NCI-H345 (cell line): ENCODE data around the gene IGSF21.

Experiments
- DNase-seq: peaks from one replicate; lab custom pipeline; 2025; lab: John Stamatoyannopoulos, UW

IGSF21 gene

DNA sequence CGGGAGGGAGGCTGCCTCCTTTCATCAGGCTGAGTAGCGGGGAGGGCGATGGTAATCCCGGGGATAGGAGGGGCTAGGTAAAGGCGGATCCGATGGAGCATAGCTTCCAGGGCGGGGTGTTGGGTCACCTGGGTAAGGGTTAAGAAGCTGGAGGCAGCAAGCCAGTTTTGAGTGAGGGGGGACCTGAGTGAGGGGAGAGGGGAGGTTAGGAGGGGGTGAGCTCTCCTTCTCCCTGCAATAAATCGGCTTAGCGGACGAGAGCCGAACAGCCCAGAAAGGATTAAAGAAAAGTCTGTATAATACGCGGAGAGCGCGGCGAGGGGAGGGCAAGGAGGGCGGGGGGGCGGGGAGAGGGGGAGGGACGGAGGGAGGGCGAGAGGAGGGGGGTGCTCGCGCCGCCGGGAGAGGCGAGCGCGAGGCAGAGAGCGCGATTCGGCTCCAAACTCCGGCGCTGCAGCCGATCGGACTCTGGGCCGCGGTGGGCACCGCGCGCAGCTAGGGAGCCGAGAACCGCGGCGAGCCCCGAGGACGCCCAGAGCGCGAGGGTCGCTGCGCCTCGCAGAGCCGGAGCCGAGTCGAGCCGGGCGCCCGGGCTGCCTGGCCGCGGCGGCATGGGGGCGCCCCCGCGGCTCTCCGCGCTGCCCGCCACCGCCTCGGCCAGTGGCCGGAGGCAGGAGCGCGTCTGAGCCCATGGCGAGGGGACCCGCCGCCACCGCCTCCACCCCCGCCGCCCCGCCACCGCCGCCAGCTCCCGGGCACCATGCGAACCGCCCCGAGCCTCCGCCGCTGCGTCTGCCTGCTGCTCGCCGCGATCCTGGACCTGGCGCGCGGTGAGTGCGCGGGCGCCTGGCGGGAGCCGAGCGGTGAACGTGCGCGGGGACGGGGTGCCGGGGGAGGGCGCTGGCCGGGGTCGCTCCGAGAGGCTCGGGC is at the start of gene IGSF21:
IGSF21 (plus strand) TSS at position 430 of the 930 bp plus-strand sequence; CDS start at position 761, 331 bp downstream.
- DNase-seq = peak; percentile 66

DNA sequence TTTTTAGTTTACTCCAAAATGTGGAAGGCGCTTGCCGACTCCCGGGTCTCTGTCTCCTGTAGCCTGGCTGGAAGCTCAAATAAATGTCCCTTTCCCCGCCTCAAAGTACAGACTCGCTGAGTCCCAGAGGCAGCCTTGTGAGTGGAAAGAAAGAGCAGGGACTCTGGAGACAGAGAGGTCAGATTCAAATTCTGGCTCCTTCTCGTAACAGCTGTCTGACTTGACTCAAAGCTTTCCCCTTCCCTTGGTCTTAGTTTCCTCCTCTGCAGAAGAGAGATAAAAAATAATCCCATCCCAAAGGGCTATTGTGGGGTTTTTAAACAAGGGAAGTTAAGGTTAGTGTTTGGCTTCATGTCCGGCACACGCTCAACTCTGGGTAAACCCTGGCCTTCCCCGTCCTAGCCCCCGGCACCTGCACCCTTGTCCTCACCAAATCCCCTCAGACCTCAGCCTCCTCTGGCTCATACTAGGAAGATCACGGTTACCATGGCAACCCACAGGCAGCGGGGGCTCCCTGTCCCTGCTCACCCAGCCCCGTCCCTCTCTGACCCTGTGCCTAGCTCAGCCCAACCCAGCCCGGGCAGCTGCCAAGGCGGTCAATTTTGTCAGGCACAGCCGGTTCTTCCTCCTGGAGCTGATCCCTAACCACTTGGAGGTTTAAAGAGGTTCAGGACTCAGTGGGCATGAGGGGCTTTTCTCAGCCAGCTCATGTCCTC is 49.2 kb upstream of the IGSF21 start:
- DNase-seq = no peak

DNA sequence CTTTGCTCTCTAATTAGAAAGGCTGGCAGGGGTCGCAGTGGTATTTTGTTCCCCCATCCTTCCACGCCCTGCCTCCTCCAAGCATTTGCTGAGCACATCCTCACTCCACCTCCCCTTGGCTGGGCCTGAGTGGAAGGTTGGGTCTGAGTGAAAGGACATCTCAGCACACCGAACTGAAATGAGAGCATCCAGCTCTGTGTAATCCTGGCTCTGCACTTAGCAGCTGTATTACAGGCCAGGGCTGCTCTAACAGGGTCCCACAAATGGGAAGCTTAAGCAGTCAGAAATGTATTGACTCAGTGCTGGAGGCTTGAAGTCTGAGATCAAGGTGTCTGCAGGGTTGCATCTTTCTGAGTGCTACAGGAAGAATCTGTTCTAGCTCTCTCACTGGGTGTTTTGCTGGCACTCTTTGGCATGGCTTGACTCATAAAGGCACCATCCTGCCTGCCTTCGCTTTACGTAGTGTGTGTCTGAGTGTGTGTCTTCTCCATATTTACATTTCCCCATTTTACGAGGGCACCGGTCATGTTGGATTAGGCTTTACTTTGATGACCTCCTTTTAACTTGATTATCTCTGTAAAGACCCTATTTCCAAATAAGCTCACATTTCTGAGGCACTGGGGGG is 48.5 kb upstream of the IGSF21 start:
- no peak for DNase-seq

DNA sequence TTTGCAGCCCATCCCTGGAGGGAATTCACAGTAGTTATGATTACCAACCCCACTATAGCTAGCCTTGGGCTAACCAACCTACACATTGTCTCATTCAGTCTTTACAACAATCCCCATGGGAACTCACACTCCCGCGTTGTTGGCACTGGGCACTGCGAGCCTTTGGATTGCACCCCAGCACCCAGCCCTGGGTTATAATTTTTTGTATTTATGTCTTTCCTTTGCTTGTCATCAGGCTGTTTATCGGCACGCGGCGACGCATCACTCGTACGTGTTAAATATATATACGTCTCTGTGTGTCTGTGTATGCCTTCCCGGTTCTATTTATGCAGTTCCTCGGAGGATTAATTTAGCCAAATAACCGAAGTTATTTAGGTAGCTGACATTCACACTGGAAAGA is 47.2 kb upstream of the IGSF21 start:
- DNase-seq = no peak

DNA sequence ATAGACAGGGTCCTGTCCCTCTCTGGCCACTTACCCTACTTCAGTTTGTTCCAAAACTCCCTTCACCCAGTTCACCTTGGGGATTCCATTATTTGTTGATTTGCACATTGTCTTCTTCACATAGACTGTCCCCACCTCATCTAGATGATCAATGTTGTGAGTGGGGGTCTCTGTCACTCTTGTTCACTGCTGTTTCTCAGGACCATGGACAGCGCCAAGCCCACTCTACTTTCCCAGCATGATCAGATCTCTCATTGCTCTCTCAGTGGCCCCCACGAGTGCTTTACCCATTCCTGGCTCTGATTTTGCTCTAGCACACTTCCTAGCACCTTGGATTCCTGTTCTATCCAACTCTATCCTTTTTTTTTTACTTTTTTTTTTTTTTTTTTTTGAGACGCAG is 45.4 kb upstream of the IGSF21 start:
- DNase-seq = no peak

DNA sequence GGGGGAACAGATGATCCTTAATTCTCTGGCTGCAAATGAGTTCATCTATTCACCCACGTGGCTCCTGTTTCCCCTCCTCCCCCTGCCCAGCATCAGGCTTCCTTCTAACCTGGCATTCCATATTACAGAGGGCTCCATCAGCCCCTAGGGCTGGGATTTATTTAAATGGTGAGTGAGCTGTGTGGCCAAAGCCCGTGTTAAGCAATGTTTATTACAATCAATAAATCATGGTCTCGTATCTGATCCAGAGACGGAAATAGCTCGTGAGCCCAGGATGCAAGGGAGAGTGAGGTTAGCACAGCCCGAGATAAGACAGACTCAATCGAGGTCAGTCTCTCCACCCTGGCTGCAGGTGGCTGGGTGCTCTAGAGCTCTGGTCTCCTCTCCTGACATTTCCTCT is 43.1 kb upstream of the IGSF21 start:
- no peak for DNase-seq

DNA sequence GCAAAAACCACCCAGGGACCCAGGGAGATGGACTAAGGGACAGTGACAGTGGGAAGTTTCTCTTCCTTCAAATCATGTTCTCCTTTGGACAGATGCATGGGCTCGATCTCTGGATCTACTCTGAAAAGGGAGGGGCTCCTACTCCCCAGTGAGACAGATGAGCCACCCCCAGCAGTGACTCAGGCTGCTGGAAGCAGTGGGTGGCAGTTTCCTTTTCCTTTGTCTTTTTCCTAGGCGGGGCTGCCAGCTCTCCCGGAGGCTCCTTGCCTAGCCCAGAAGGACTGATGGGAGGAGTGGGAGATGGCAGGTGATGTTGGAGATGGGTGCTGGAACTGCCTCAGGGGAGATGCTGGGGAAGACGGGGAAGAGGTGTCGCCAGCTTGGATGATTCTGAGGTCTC is 41.0 kb upstream of the IGSF21 start:
- DNase-seq = no peak

DNA sequence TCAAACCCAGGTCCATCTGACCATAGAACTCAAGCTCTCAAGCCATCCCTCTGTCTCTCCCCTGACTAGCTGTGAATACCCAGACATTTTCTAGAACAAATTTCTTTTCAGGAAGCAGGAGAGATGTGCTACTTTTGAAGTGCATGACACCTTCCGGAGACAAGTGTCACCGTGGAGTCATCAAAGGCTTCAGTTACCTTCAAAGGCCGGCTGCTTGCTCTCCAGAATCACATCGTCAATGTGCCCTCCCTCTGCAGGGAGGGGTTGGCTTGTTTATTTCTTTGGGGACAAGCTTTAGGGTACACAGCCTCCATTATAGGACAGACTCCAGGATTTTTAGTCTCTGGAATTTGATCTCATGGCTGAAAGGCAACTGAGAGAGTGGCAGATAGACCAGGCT is 37.7 kb upstream of the IGSF21 start:
- DNase-seq = no peak

DNA sequence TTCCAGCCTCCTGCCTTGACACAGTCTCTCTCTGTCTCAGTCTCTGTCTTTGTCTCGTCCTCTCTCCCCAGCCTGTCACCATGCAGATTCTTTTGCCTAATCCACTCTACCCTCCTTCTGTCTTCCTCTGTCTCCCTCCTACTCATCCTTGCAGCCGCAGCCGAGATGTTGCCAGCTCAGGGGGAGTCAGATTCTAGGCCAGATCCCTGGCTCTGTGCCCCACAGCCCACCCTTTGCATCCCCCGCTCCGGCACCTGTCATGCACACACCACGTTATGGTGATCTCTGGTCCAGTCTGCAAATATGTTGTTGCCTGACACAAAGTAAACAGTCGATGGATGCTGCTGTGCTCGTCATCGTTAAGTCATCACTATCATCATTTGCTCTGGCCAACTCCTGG is 35.5 kb upstream of the IGSF21 start:
- no peak for DNase-seq

DNA sequence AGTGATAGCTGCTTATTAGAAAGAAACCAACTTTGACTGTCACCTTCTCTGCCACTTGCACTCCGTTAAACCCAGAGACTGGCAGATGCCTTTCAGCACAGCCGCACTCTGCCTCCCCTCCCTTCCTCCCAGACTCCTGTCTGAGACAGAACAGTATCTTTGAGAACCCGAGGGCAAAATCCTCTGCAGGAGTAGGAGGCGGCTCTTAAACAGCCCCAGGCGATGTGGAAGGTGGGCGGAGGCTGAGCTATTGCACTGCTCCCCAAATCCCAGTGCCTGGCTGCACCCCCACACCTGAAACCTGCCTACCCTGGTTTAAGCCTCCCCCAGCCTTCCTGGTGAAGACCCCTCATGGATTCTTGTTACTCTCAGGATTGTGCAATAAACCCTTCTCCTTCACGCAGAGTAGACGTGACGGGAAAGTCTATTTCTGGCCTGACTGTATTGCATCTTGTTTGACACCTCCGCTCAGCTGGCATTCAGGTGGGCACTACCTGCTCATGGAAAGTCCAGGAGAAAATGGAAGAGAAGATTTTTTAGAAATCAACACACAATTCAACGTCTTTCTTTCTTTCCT is 34.4 kb upstream of the IGSF21 start:
- no peak for DNase-seq

DNA sequence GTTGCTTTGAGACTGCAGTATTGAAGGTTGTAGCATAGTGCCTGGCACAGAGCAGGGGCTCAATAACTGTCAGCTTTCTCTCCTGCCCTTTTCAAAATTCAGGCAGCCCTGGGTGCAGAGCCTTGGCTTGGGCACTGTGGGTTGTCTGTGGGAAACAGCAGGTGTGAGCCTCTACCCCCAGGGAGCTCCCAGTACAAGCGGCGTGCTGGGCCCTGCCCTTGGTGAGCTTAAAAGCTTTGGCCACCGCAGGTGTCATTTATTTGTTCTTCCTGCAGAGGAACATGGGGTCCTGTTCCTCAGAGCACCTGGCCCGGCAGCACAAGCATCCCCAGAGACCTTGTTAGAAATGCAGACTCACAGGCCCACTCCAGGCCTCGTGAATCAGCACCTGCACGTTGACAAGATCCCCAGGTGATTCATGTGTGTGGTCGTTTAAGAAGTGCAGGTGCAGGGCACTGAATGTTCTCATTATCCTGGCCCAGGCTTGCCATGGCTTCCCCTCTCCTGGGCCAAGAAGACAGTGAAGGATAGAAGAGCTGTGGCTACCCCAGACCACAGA is 29.9 kb upstream of the IGSF21 start:
- peak; percentile 96 for DNase-seq

DNA sequence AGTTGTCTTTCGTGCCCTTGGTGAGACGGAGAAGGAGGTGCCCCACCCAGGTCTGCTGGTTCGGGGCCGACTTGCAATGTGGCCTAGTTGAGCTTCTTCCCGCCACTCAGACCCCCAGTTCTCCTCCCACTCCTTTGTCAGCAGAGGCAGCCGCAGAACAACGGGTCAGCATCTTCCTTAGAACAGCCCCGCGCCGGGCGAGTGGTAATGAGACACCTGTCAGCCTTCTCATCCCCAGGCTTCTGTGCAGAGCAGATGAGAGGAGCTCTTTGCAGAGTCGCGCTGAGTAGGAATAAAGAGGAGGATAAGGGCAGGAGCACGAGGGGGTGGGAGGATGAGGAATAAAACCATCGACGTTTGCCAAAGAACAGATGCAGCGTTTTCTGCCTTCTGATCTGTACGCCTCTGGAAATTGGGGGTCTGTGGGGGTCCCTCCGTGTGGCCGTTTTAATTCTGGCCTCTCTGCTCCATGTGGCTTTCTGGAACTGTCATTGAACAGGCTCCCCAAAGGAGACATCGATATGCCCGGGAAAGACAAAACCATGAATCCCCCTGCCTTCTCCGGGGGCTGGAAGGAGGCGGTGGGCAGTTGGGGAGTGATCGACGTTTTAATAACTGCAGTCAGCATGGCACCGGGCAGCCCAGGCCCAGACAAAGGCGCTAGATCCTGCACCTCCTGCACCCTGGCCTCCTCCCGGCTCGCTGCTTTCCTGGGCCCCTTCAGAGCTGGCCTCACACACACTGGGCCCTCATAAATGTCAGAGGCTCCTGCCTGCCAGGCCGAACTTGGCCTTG is 27.5 kb upstream of the IGSF21 start:
- peak; percentile 79 for DNase-seq

DNA sequence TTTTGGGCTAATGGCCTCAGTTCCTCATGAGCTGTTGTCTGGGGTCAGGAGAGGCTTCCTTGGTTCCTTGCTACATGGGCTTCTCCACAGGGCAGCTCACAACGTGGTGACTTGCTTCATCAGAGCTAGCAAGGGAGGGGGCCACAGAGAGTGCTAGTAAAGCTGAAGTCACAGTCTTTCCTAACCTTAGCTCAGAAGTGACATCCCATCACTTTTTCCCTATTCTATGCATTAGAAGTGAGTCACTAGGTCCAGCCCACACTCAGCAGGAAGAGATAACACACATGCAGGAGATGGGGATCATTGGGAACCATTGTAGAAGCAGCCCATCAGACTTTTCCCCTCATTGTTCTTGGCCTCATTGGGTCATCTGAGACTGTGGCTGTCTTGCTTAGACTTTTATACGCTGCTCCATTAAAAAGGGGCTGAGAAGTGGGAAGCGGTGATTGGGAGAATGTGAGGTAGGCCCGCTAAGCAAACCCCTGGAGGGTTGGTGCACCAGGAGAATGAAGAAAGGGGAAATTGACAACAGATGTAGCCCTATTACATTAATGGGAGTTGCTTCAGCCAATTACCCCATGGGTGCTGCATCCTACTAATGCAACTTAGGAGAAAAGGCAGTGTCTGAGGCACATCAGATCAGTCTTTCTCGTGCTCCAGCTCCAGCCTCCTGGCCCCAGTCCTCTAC is 22.1 kb upstream of the IGSF21 start:
- no peak for DNase-seq

DNA sequence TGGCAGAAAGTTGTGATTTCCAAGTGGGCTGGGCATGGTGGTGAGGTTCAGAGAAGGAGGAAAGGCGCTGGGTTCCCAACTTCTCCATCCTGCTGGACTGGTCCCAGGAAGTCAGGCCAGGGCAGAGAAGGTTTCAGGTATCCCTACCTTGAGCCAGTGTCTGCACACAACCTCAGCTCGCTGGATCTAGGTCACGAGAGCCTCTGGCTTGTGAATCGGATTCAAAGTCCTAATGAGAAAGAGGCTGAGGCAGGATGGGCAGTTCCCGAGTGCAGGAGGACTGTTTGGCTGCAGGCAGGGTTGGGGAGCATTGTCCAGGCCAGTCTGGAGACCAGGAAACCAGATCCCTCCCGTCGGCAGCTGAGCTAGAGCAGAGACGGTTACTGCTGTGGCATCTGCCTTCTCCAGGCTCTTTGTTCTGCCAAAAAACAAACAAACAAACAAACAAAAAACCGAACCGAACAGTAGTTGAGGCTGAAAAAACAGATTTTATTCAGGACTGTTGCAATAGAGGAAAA is 19.5 kb upstream of the IGSF21 start:
- DNase-seq = no peak

DNA sequence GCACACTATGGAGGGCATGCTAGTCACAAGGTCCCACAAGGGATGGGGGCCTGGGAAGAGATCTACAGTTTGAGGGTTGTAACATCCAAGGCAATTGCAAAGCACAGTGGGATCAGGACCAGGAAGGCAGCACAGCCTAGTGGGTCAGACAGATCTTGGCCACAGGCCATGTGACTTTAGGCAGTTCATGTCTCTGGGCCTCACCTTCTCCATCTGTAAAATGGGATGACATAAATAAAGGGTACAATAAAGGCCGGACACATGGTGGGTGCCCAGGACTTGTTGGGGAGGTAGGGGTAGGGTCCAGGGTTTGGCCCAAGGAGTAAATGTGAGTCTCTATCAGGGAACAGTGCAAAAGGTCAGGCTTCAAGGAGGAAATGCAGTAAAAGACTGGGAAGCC is 18.1 kb upstream of the IGSF21 start:
- no peak for DNase-seq

DNA sequence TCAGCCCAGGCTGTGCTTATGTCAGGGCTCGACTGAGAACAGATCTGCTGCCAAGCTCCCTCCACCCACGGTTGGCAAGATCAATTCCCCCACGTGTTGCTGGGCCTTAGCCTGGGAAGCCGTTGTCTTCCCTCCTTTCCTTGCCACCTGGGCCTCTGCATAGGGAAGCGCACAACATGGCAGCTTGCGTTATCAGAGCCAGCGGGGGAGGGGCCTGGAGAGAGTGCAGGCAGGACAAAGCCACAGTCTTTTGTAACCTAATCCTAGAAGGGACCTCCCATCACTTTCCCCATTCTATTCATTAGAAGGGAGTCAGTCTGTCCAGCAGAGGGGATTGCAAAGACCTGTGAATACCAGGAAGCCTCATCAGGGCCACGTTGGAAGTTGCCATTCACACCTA is 17.0 kb upstream of the IGSF21 start:
- peak; percentile 60 for DNase-seq

DNA sequence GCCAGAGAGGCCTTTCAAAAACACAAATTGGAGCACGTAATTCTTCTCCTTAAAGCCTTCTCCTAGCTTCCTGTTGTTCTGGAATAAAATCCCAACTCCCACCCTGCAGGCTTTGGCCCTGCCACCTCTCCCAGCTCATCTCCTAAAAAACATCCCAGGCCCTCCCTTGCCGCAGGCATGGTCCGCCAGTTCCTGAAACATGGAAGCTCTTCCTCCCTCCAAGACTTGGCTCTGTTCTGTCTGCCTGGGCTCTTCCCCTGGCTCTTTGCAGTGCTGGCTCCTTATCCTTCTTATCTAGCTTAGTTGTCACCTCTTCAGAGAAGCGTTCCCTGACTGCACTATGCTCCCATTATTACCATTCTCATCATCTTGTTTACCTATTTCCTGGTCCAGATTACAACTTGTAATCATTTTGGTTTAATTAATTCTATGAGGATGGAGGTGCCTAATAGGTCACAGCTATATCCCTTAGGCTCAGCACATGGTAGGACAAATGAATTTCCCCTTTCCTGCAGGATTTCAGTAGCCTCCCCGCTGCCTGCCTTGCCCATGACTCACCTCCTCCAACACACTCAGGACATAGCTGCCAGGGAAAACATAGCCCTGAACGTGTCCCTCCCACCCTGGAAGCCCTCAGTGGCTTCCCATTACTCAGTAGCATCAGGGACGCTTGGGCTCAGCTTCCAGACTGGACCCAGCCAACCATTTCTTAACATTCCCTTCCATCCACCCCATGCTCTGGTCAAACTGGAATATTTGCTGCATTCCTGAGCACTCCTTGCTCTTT is 15.7 kb upstream of the IGSF21 start:
- no peak for DNase-seq

DNA sequence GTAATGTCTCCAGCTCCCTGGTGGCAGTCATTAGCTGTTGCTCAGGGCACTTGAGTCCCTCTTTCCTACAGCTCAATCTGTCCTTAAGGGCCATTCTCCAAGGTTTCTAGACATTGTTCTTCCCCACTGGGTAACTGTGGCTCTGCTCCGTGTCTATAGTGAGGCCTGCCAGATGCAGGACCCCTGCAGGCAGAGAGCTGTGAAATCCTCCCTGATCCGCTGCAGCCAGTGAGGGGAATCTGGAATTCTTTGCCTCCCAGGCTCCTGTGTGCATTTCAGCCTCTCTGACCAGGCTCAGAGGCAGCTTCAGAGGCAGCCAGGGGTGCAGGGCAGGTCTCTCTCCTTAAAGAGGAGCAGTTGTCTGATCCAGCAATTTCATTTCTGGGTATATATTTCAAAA is 14.4 kb upstream of the IGSF21 start:
- no peak for DNase-seq

DNA sequence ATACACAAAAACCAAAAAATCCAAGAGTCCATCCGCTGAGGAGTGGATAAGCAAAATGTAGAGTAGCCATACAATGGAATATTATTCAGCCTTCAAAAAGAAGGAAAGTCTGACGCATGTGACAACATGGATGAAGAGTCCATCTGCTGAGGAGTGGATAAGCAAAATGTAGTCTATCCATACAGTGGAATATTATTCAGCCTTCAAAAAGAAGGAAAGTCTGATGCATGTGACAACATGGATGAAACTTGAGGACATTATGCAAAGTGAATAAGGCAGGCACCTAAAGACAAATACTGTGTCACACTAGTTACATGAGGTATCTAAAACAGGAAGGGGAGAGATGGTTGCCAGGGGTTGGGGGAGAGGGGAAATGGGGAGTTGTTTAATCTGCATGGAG is 14.0 kb upstream of the IGSF21 start:
- no peak for DNase-seq

DNA sequence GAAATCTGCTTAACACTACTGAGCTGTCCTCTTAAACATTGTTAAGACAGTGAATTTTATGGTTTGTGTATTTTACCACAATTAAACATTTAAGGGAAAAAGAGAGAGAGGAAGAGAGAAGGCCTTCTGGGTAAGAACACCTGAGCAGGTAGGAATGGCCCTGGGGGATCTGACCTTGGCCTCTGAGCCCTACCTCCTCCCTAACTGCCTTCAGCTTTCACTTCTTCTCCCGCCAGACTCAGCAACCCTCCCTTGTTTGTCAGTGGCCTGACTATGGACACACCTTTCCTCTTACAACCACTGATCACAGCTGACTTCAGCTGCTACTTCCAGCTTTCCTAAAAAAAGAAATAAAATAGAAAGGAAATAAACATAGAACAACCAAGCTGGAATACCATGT is 13.5 kb upstream of the IGSF21 start:
- DNase-seq = no peak
